ENCODE measurements around the gene NIPBL.

The NIPBL gene

DNA sequence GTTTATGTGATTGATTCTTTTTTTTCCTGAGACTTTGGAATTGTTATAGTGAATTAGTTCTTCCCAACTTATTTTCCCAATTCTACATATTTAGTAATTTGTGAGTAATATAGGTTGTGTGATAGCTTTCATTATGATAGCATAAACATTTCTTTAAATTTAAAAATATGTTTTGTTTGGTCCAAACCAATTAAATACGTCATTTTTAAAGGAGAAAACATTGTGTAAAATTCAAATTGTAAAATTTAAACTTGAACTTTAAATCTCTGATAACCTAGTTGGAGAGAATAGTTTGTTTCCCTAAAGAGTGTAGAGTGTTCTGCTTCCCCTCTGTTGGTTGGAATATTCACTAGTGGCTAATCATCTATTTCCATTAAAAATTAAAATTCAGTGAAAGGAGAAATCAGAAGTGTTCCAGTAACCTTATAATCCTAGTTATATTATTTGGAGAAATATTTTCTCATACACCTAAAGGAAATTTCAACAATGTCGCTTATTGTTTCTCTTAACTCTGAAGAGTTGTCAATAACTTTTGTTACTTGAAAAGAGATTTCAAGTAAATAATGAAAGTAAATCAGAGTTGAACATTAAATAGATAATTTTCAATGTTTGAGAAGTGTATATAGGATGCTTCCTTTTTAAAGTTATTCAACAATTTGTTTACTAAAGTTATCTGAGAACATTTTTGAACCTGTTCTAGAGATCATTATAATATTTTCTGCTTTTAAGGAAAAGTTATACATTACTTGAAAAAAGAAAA is 2.9 kb downstream of the NIPBL start:
- Histone ChIP-seq H3K36me3 (ENCODE audit: control insufficient read depth in 4 of 4, insufficient read depth in 4 of 4, low read length in 3 of 4) (no peaks in the 10 kb centered on the region), H3K4me1 (ENCODE audit: control extremely low read depth in 1 of 4, control insufficient read depth in 4 of 4, insufficient read depth in 4 of 4, low read length in 3 of 4) (peaks cover 6 to 43% (median 20%) of the 10 kb centered on the region in 4 experiments), H3K9me3 (ENCODE audit: control extremely low read depth in 1 of 5, control insufficient read depth in 4 of 5, insufficient read depth in 2 of 5, low read depth in 1 of 5, low read length in 4 of 5) (no peaks in the 10 kb centered on the region), H3K4me3 (ENCODE audit: control insufficient read depth in 1 of 7, extremely low read depth in 1 of 7, insufficient read depth in 4 of 7, low read depth in 2 of 7, low read length in 6 of 7) (peak overlapping the region in 6 of 7 experiments; percentile 93 to 100 (median 96)), H3K27me3 (replicated peaks in 2 of 5; ENCODE audit: control insufficient read depth in 4 of 5, insufficient read depth in 5 of 5, low read length in 4 of 5) (no peaks in the 10 kb centered on the region), H3K27ac (ENCODE audit: insufficient read depth in 1 of 2, low read depth in 1 of 2, low read length in 2 of 2, poor library complexity in 1 of 2, severe bottlenecking in 2 of 2) (peak overlapping the region; percentile 17 to 98)
- POLR2A ChIA-PET = no interaction called here
- DNase-seq = no peak
- no CpG with 5 or more reads among the region's 2 CpGs for WGBS (ENCODE audit: insufficient coverage)
- CTCF ChIA-PET = interaction anchor here (1.5 kb wide), 1 partner anchor 189 kb away, joined by 3 read pairs; no protein-coding TSS in a partner anchor

DNA sequence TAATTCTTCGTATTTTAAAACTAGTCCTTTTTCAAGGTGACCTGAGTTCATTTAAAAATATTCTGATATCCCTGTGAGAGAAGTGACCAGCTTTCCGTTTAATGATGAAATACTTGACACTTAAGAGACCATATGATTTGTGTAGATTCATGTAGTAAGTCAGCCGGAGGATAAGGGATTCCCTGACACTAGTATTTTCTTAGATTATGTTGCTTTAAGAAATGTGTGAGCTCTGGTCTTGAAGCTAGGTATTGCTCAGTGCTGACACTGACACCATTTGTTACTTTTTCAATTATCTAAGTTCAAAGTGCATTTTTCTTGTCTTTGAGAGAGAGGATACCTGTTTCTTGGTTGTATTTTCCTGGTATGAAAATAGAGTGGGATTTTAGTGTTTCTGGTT is 4.2 kb downstream of the NIPBL start:
- H3K4me1 ChIP-seq (ENCODE audit: control extremely low read depth in 1 of 4, control insufficient read depth in 4 of 4, insufficient read depth in 4 of 4, low read length in 3 of 4) = peaks cover 0 to 35% (median 12%) of the 10 kb centered on the region in 4 experiments
- H3K27me3 ChIP-seq (replicated peaks in 2 of 5; ENCODE audit: control insufficient read depth in 4 of 5, insufficient read depth in 5 of 5, low read length in 4 of 5) = no peaks in the 10 kb centered on the region
- no peaks in the 10 kb centered on the region for H3K9me3 ChIP-seq (ENCODE audit: control extremely low read depth in 1 of 5, control insufficient read depth in 4 of 5, insufficient read depth in 2 of 5, low read depth in 1 of 5, low read length in 4 of 5)
- H3K4me3 ChIP-seq (ENCODE audit: control insufficient read depth in 1 of 7, extremely low read depth in 1 of 7, insufficient read depth in 4 of 7, low read depth in 2 of 7, low read length in 6 of 7) = peak overlapping the region in 1 of 7 experiments; percentile 11
- POLR2A ChIA-PET = interaction anchor here (0.5 kb wide), 1 partner anchor 18 kb away, joined by 4 read pairs; no protein-coding TSS in a partner anchor
- H3K36me3 ChIP-seq (ENCODE audit: control insufficient read depth in 4 of 4, insufficient read depth in 4 of 4, low read length in 3 of 4) = peaks cover 3 to 8% (median 5%) of the 10 kb centered on the region in 4 experiments
- WGBS (ENCODE audit: insufficient coverage) = 50% methylated on average over 1 of the region's 3 CpGs
- no peak for DNase-seq
- peak overlapping the region in 1 of 2 experiments; percentile 98 for H3K27ac ChIP-seq (ENCODE audit: insufficient read depth in 1 of 2, low read depth in 1 of 2, low read length in 2 of 2, poor library complexity in 1 of 2, severe bottlenecking in 2 of 2)
- CTCF ChIA-PET = no interaction called here

DNA sequence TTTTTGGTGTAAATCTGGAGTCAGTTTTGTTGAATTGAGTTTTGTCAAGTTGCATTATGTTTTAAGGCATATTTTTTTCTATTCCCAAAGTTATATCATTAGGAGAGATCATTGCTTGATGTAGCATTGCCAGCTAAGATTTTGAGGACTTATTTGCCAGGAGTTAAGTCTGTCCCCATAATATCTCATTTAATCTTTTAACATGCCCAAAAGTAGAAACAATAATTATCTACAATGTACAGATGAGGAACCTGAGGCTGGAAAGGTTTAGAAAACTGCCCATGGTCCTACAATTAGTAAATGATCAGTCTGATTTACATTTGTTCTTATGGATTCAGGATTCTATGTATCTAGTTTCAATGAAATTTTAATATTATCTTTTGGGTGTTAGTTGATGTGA is 4.7 kb downstream of the NIPBL start:
- Histone ChIP-seq H3K4me1 (ENCODE audit: control extremely low read depth in 1 of 4, control insufficient read depth in 4 of 4, insufficient read depth in 4 of 4, low read length in 3 of 4) (peaks cover 0 to 35% (median 12%) of the 10 kb centered on the region in 4 experiments), H3K9me3 (ENCODE audit: control extremely low read depth in 1 of 5, control insufficient read depth in 4 of 5, insufficient read depth in 2 of 5, low read depth in 1 of 5, low read length in 4 of 5) (no peaks in the 10 kb centered on the region), H3K27me3 (replicated peaks in 2 of 5; ENCODE audit: control insufficient read depth in 4 of 5, insufficient read depth in 5 of 5, low read length in 4 of 5) (no peaks in the 10 kb centered on the region), H3K4me3 (ENCODE audit: control insufficient read depth in 1 of 7, extremely low read depth in 1 of 7, insufficient read depth in 4 of 7, low read depth in 2 of 7, low read length in 6 of 7) (peak overlapping the region in 1 of 7 experiments; percentile 13), H3K27ac (ENCODE audit: insufficient read depth in 1 of 2, low read depth in 1 of 2, low read length in 2 of 2, poor library complexity in 1 of 2, severe bottlenecking in 2 of 2) (no peak overlapping the region), H3K36me3 (ENCODE audit: control insufficient read depth in 4 of 4, insufficient read depth in 4 of 4, low read length in 3 of 4) (peaks cover 4 to 12% (median 5%) of the 10 kb centered on the region in 4 experiments)
- POLR2A ChIA-PET = no interaction called here
- CTCF ChIA-PET = interaction anchor here (0.8 kb wide), 1 partner anchor 34 kb away, joined by 3 read pairs; no protein-coding TSS in a partner anchor
- DNase-seq = no peak

DNA sequence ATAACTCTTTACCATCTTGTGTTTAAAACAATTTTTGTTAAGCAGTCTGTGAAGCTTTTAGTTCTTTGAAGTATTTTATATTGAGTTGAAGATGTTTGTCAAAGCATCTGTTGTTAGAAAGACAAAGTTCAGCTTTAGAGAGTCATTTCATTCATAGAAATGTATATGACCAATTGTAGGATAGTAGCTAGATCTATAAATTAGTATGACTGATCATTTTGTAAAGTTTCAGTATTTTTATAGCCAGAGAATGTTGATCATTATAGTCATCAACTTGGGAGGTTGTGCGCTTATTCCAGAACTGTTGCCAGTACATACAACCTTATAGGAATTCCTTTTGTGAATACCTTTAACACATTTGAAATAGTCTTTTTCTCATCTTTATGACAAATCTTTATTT is 5.2 kb downstream of the NIPBL start:
- POLR2A ChIA-PET = no interaction called here

DNA sequence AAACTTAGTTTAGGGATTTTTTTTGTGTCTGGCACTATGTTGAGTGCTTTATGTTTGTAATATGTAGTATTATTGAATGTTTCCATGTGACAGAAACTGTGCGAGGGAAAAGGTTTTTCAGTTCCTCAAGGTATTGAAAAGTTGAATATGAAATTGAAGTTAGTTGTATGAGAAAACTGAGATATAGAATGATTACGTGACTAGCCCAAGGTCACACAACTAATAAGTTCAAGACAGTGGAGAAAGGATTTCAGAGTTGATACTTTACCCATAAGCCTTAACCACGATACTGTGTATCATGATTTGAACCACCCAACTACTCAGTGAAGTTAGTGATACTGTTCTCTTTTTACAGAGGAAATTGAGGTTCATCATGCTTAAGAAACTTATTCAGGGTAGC is 5.7 kb downstream of the NIPBL start:
- Histone ChIP-seq H3K9me3 (ENCODE audit: control extremely low read depth in 1 of 5, control insufficient read depth in 4 of 5, insufficient read depth in 2 of 5, low read depth in 1 of 5, low read length in 4 of 5) (no peaks in the 10 kb centered on the region), H3K36me3 (ENCODE audit: control insufficient read depth in 4 of 4, insufficient read depth in 4 of 4, low read length in 3 of 4) (peaks cover 4 to 12% (median 5%) of the 10 kb centered on the region in 4 experiments), H3K27ac (ENCODE audit: insufficient read depth in 1 of 2, low read depth in 1 of 2, low read length in 2 of 2, poor library complexity in 1 of 2, severe bottlenecking in 2 of 2) (no peak overlapping the region), H3K4me3 (ENCODE audit: control insufficient read depth in 1 of 7, extremely low read depth in 1 of 7, insufficient read depth in 4 of 7, low read depth in 2 of 7, low read length in 6 of 7) (no peak overlapping the region), H3K27me3 (replicated peaks in 2 of 5; ENCODE audit: control insufficient read depth in 4 of 5, insufficient read depth in 5 of 5, low read length in 4 of 5) (no peaks in the 10 kb centered on the region), H3K4me1 (ENCODE audit: control extremely low read depth in 1 of 4, control insufficient read depth in 4 of 4, insufficient read depth in 4 of 4, low read length in 3 of 4) (peaks cover 0 to 35% (median 12%) of the 10 kb centered on the region in 4 experiments)
- peak in 1 of 3 donors; percentile 25 for DNase-seq
- WGBS (ENCODE audit: insufficient coverage) = 100% methylated on average over 2 of the region's 3 CpGs
- CTCF ChIA-PET = interaction anchor here (0.8 kb wide), 1 partner anchor 33 kb away, joined by 3 read pairs; no protein-coding TSS in a partner anchor
- POLR2A ChIA-PET = no interaction called here

More for the DNA sequence above, 5.2 kb downstream of the NIPBL start:
- H3K4me3 ChIP-seq (ENCODE audit: control insufficient read depth in 1 of 7, extremely low read depth in 1 of 7, insufficient read depth in 4 of 7, low read depth in 2 of 7, low read length in 6 of 7) = no peak overlapping the region
- no peak overlapping the region for H3K27ac ChIP-seq (ENCODE audit: insufficient read depth in 1 of 2, low read depth in 1 of 2, low read length in 2 of 2, poor library complexity in 1 of 2, severe bottlenecking in 2 of 2)
- H3K4me1 ChIP-seq (ENCODE audit: control extremely low read depth in 1 of 4, control insufficient read depth in 4 of 4, insufficient read depth in 4 of 4, low read length in 3 of 4) = peaks cover 0 to 35% (median 12%) of the 10 kb centered on the region in 4 experiments
- DNase-seq = no peak
- H3K27me3 ChIP-seq (replicated peaks in 2 of 5; ENCODE audit: control insufficient read depth in 4 of 5, insufficient read depth in 5 of 5, low read length in 4 of 5) = no peaks in the 10 kb centered on the region
- CTCF ChIA-PET = interaction anchor here (0.8 kb wide), 1 partner anchor 33 kb away, joined by 3 read pairs; no protein-coding TSS in a partner anchor
- no peaks in the 10 kb centered on the region for H3K9me3 ChIP-seq (ENCODE audit: control extremely low read depth in 1 of 5, control insufficient read depth in 4 of 5, insufficient read depth in 2 of 5, low read depth in 1 of 5, low read length in 4 of 5)
- H3K36me3 ChIP-seq (ENCODE audit: control insufficient read depth in 4 of 4, insufficient read depth in 4 of 4, low read length in 3 of 4) = peaks cover 4 to 12% (median 5%) of the 10 kb centered on the region in 4 experiments
- no CpG with 5 or more reads among the region's 1 CpG for WGBS (ENCODE audit: insufficient coverage)

DNA sequence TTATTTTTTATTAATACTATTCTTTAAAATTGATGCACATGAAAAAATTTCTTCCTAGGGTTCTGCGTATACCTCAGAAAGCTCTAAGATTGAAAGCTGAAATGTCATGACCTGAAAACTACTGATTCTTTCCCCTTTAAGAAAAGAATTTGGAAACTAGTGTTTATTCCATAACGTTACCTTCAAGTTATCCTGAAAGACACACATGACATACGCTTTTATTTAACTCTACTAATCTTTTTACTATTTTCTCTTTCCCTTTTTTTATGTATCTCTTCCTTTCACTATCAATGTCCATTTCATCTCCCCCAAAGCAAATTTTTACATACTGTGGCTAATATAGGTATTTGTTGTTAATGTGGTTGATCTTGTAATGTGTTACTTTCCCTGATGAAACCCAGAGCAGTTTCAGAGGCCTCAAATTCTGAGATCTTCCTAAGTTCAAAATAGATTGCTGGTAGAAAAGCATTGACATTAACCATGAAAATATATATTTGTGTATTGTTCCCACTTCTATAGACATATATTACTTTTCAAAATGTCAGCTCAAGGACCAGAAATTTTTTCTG is 7.4 kb downstream of the NIPBL start:
- Histone ChIP-seq H3K27ac (ENCODE audit: insufficient read depth in 1 of 2, low read depth in 1 of 2, low read length in 2 of 2, poor library complexity in 1 of 2, severe bottlenecking in 2 of 2) (no peak overlapping the region), H3K4me3 (ENCODE audit: control insufficient read depth in 1 of 7, extremely low read depth in 1 of 7, insufficient read depth in 4 of 7, low read depth in 2 of 7, low read length in 6 of 7) (no peak overlapping the region), H3K27me3 (replicated peaks in 2 of 5; ENCODE audit: control insufficient read depth in 4 of 5, insufficient read depth in 5 of 5, low read length in 4 of 5) (no peaks in the 10 kb centered on the region), H3K9me3 (ENCODE audit: control extremely low read depth in 1 of 5, control insufficient read depth in 4 of 5, insufficient read depth in 2 of 5, low read depth in 1 of 5, low read length in 4 of 5) (no peaks in the 10 kb centered on the region), H3K36me3 (ENCODE audit: control insufficient read depth in 4 of 4, insufficient read depth in 4 of 4, low read length in 3 of 4) (peaks cover 4 to 12% (median 5%) of the 10 kb centered on the region in 4 experiments), H3K4me1 (ENCODE audit: control extremely low read depth in 1 of 4, control insufficient read depth in 4 of 4, insufficient read depth in 4 of 4, low read length in 3 of 4) (peaks cover 0 to 28% (median 9%) of the 10 kb centered on the region in 4 experiments)
- ChIA-PET CTCF (interaction anchor here (1.1 to 2.0 kb wide), 3 partner anchors 10 to 144 kb away, joined by 5 to 6 read pairs (median 5); no protein-coding TSS in a partner anchor), POLR2A (no interaction called here)
- no peak for DNase-seq
- WGBS (ENCODE audit: insufficient coverage) = 100% methylated on average over 3 of the region's 3 CpGs

DNA sequence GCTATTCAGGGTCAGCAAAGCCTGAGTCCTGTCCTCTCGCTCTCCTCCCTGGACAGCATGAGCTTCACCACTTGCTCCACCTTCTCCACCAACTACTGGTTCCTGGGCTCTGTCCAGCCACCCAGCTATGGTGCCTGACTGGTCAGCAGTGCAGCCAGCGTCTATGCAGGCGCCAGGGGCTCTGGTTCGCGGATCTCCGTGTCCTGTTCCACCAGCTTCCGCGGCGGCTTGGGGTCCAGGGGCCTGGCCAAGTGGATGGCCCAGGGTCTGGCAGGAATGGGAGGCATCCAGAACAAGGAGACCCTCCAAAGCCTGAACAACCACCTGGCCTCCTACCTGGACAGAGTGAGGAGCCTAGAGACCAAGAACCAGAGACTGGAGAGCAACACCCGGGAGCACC is 8.6 kb downstream of the NIPBL start:
- ChIA-PET POLR2A (no interaction called here), CTCF (interaction anchor here (0.7 to 2.0 kb wide), 4 partner anchors 9 to 146 kb away, joined by 3 to 6 read pairs (median 5); no protein-coding TSS in a partner anchor)
- H3K4me3 ChIP-seq (ENCODE audit: control insufficient read depth in 1 of 7, extremely low read depth in 1 of 7, insufficient read depth in 4 of 7, low read depth in 2 of 7, low read length in 6 of 7) = no peak overlapping the region
- H3K4me1 ChIP-seq (ENCODE audit: control extremely low read depth in 1 of 4, control insufficient read depth in 4 of 4, insufficient read depth in 4 of 4, low read length in 3 of 4) = peaks cover 0 to 17% (median 6%) of the 10 kb centered on the region in 4 experiments
- WGBS (ENCODE audit: insufficient coverage) = 97% methylated on average over 8 of the region's 10 CpGs
- no peak overlapping the region for H3K27ac ChIP-seq (ENCODE audit: insufficient read depth in 1 of 2, low read depth in 1 of 2, low read length in 2 of 2, poor library complexity in 1 of 2, severe bottlenecking in 2 of 2)
- peaks cover 4 to 12% (median 5%) of the 10 kb centered on the region in 4 experiments for H3K36me3 ChIP-seq (ENCODE audit: control insufficient read depth in 4 of 4, insufficient read depth in 4 of 4, low read length in 3 of 4)
- no peak for DNase-seq
- no peaks in the 10 kb centered on the region for H3K27me3 ChIP-seq (replicated peaks in 2 of 5; ENCODE audit: control insufficient read depth in 4 of 5, insufficient read depth in 5 of 5, low read length in 4 of 5)
- no peaks in the 10 kb centered on the region for H3K9me3 ChIP-seq (ENCODE audit: control extremely low read depth in 1 of 5, control insufficient read depth in 4 of 5, insufficient read depth in 2 of 5, low read depth in 1 of 5, low read length in 4 of 5)

All from common myeloid progenitor, CD34-positive (primary cell).